Astrocyte of the hippocampus (primary cell): Measurements from ENCODE around the gene GGCT.

Experiments
- DNase-seq: peaks from one replicate; pipeline ENCODE4 v3.0.0; 2011; ENCODE audit warnings: low read depth, low spot score

Gene GGCT

GRCh38 chr7:30478349-30479201 is 26.1 kb downstream of the GGCT start, which contains the start of gene NOD1:
NOD1 (minus strand) TSS chr7:30478784; CDS start chr7:30456921, 21,863 bp downstream.
- DNase-seq, result peak; percentile 91

GRCh38 chr7:30476459-30477145 is 28.0 kb downstream of the GGCT start:
- no peak for DNase-seq

GRCh38 chr7:30475580-30475979 is 29.0 kb downstream of the GGCT start:
- peak; percentile 56 for DNase-seq

- peak; percentile 46 for DNase-seq
Observed at GRCh38 chr7:30474893-30475292, 29.7 kb downstream of the GGCT start.

- no peak for DNase-seq
Observed at GRCh38 chr7:30474485-30474884, 30.1 kb downstream of the GGCT start.

- DNase-seq, result no peak
Observed at GRCh38 chr7:30473903-30474302, 30.7 kb downstream of the GGCT start.

- DNase-seq, result peak; percentile 65
Observed at GRCh38 chr7:30472784-30473775, 31.5 kb downstream of the GGCT start.

GRCh38 chr7:30472081-30472783 is 32.4 kb downstream of the GGCT start:
- DNase-seq, result no peak

GRCh38 chr7:30471205-30471604 is 33.4 kb downstream of the GGCT start:
- no peak for DNase-seq

- DNase-seq, result peak; percentile 87
Observed at GRCh38 chr7:30470771-30471170, 33.9 kb downstream of the GGCT start.

- DNase-seq, result peak; percentile 56
Observed at GRCh38 chr7:30470163-30470770, 34.4 kb downstream of the GGCT start.

- peak; percentile 98 for DNase-seq
Observed at GRCh38 chr7:30469303-30469702, 35.3 kb downstream of the GGCT start.

- DNase-seq, result peak; percentile 18
Observed at GRCh38 chr7:30468791-30469190, 35.8 kb downstream of the GGCT start.

- no peak for DNase-seq
Observed at GRCh38 chr7:30468041-30468440, 36.6 kb downstream of the GGCT start.

GRCh38 chr7:30467271-30467670 is 37.4 kb downstream of the GGCT start:
- no peak for DNase-seq

GRCh38 chr7:30466266-30466665 is 38.4 kb downstream of the GGCT start:
- DNase-seq, result no peak

GRCh38 chr7:30465811-30466180 is 38.8 kb downstream of the GGCT start:
- no peak for DNase-seq

GRCh38 chr7:30465046-30465810 is 39.4 kb downstream of the GGCT start:
- no peak for DNase-seq

GRCh38 chr7:30464231-30464671 is 40.4 kb downstream of the GGCT start:
- no peak for DNase-seq
